Measurements from ENCODE around the gene EFCC1. TPM values are rescaled to one million over a fixed set of nuclear protein-coding genes. Genes with fewer than 3 reads are reported as not detected.
A peak's percentile ranks its signal among the peaks of the same experiment; 100 is the strongest.

EFCC1 gene
- total RNA-seq, 1 experiment from 2014 or later: not detected

DNA sequence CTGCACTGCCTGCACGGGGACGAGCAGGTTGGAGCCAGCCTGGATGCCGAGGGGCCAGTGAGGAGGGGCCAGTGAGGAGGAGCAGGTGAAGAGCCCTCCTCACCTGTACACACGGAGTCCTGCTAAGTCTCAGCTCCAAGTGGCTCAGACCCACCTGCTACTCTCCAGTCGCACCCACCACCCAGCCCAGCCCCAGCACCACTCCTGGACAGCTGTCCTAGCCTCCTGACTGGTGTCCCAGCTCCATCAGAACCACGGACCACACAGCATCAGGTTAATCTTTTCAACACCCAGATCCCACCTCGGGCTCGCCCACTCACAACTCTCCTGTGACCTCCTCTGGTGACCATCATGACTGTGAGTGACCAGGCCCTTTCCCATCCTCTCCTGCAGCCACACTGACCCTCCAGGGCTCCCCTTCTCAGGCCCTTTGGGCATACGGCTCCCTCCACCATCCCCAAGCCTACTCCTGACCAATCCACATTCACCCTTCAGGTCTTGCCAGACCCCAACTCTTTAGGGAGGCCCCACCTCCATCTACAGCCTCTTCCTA is 13.8 kb downstream of the EFCC1 start:
- no peak for DNase-seq (ENCODE audit: low read depth)

GRCh38 chr3:129015388-129016105 is 14.4 kb downstream of the EFCC1 start:
- DNase-seq (ENCODE audit: low read depth): peak; percentile 25

DNA sequence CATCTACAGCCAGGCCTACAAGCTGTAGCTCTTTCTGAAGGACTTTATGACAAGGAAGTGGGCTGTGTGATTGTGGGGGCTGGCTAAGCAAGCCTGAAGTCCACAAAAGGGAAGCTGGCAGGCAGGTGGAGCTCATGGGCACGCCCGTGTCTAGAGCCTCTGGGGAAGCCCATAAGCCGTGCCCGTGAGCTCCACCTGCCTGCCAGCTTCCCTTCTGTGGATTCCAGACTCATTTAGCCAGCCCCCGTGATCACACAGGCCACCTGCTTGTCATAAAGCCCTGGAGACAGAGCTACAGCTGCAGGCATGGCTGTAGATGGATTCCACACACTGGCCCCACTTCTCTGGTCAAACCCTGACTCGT is 15.2 kb downstream of the EFCC1 start:
- DNase-seq (ENCODE audit: low read depth): peak; percentile 33

DNA sequence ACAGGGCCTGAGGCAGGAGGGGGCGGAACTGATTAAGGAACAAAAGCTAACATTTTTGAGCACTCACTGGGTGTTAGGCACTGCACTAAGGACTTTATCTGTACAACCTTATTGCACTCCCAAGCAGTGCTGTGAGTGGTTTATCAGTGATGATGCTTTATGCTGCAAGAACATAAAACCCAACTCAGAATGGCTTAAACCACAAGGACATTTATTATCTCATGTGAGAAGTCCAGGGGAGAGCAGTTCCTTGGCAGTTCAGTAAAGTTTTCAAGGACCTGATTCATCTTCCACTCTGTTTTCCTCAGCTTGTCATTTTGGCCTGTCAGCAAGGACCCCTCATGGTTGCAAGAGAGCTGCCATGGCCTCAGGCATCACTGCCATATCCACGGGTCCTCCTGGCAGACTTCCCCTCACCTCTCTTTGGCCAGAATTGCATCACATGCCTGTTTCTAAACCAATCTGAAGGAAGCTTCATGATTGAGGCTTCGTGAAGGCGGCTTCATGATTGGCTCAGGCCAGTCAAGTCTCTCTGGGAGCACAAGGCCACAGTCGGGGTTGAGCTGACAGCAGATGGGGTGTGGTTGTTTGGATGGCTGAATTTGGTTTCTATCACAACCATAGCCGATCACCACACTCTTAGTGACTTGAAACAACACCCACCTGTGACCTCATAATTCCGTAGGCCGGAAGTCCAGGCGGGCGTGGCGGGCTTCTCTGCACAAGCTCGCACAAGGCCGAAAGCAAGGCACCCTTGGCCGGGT is 15.8 kb downstream of the EFCC1 start:
- no peak for DNase-seq (ENCODE audit: low read depth)

- DNase-seq (ENCODE audit: low read depth): no peak
Measured at GRCh38 chr3:129017484-129017899, 16.4 kb downstream of the EFCC1 start.

DNA sequence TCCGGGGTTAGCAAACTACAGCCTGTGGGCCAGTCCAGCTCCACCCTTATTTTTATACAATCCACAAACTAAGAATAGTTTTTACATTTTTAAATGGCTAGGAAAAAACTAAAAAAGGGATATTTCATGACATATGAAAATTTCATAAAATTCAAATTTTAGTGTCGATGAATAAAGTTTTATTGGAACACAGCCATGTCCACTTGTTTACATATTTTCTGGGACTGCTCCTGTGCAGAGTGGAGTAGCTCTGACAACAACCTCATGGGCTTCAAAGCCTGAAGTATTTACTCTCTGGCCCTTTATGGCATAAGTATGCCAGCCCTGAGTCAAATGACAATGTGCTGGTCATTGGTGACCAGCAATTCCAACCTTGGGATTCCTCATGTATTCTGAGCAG is 17.2 kb downstream of the EFCC1 start:
- no peak for DNase-seq (ENCODE audit: low read depth)

- no peak for DNase-seq (ENCODE audit: low read depth)
Measured at GRCh38 chr3:129018751-129019150, 17.6 kb downstream of the EFCC1 start.

DNA sequence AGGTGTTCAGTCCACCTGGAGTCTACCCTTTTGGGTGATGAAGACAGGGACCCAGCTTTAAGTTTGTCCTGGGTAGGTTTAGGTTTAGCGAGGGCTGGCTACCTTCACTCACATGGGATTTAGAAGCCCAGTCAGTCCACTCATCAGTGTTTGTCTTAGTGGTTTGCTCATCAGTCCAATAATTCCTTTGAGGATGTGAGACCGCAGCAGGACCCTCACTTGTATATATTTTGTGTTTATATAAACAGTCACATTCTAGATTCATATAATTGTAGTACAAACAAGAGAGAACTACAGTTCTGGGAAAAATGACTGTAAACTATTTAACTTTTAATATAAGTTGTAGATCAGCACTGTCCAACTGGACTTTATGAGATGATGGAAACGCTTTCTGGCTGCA is 18.2 kb downstream of the EFCC1 start:
- DNase-seq (ENCODE audit: low read depth): no peak

DNA sequence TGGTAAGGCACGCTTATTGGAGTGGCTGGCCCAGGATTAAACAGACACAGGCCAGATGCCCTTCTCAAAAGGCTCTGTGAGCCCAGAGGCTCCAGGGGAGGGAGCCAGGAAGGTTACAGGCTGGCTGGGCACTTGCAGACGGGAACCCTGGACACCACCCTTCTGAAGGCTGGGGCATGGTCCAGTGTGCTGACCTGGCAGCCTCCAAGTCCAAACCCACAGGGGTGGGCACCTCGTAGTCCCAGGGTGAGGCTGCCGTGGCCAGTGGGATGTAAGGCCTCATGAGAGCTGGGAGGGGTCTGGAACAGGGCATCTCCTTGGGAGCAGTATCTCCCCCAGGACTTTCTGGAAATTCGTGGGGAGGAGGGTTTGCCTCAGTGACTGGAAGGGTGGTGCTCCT is 19.6 kb downstream of the EFCC1 start:
- DNase-seq (ENCODE audit: low read depth): no peak

GRCh38 chr3:129021140-129021551 is 20.0 kb downstream of the EFCC1 start:
- peak; percentile 67 for DNase-seq (ENCODE audit: low read depth)

GRCh38 chr3:129022114-129023007 is 21.3 kb downstream of the EFCC1 start:
- DNase-seq (ENCODE audit: low read depth): no peak

DNA sequence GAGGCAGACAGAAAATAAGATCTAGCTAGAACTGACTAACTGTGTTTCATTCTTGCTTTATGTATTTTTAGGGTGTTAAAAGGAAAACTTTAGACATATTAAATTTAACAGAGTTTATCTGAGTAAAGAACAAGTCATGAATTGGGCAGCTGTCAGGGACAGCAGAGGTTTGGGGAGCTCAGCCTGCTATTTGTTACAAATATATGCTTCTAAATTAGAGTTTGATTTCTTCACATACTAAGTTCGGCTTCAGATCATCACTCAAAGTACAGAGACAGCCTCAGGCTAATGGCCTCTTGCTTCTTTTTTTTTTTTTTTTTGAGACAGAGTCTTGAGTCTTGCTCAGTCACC is 21.9 kb downstream of the EFCC1 start:
- DNase-seq (ENCODE audit: low read depth): no peak

DNA sequence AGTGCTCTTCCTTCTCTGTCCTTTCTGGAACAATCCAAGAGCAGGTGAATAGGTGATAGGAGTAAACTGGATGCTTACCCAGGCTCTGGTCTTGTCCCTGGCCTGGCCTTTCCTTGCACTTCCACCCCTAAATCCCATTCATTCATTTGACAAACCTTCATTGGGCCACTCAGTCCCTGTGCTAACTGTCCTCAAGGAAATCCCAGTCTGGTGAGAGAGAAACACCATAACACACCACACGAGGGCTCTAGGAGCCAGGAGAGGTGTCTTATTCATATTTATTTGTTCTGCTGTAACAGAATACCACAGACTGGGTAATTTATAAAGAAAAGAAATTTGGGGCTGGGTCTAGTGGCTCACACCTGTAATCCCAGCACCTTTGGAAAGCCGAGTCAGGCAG is 22.8 kb downstream of the EFCC1 start:
- DNase-seq (ENCODE audit: low read depth): peak; percentile 49

DNA sequence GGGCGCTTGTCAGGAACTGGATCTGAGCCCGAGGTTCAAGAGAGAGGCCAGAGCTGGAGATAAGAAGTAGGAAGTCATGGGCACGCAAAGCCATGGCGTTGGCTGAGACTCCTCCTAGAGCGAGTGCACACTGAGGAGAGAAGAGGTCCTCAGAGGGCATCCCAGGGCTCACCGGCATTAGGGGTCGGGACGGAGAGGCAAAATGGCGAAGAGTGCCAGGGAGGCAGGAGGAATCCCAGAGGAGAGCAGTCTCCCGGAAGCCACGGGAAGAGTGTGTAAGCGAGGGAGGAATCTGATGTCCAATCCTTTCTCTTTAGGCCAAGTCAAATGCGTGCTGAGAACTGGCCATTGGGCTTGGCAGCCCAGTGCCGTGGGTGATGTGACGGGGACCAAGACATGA is 24.0 kb downstream of the EFCC1 start:
- no peak for DNase-seq (ENCODE audit: low read depth)

GRCh38 chr3:129025691-129026435 is 24.8 kb downstream of the EFCC1 start:
- no peak for DNase-seq (ENCODE audit: low read depth)

GRCh38 chr3:129026728-129027543 is 25.8 kb downstream of the EFCC1 start:
- DNase-seq (ENCODE audit: low read depth): peak; percentile 91

DNA sequence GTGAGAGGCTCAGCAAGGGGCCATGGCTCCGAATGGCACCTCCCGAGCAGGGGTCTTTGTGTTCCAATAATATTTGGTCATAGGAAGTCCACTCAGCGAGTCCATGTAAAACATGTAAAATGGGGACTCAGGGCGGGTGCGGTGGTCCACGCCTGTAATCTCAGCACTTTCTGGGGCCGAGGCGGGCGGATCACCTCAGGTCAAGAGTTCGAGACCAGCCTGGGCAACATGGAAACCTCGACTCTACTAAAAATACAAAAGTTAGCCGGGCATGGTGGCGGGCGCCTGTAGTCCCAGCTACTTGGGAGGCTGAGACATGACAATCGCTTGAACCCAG is 26.4 kb downstream of the EFCC1 start:
- DNase-seq (ENCODE audit: low read depth): no peak

GRCh38 chr3:129028866-129029265 is 27.8 kb downstream of the EFCC1 start:
- no peak for DNase-seq (ENCODE audit: low read depth)

DNA sequence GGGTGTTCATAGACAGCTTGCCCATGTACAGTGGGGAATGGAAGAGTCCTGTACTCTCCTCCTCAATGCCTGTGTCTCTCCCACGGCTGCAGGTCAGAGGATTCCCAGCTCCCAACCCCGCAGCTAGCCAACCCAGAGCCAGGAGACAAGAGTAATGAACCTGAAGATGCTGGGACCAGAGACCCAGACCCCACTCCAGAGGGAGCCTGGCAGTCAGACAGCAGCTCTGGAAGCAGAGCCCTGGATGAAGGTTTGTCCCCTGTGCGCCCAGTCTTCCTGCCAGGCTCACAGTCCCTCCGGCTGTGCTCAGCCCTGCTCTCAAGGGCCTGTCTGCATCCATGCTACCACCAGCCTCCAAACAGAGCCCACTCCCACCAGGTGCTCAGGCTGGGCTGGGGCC is 29.5 kb downstream of the EFCC1 start:
- DNase-seq (ENCODE audit: low read depth): no peak

GRCh38 chr3:129031476-129032215 is 30.5 kb downstream of the EFCC1 start:
- no peak for DNase-seq (ENCODE audit: low read depth)
